ENCODE results near the gene C1orf35. TPM values are rescaled to one million over a fixed set of nuclear protein-coding genes. Genes with fewer than 3 reads are reported as not detected.

Gene C1orf35
- total and polyA plus RNA-seq, 2 of the 4 experiments (the other 2 are of a cell fraction) = 4.3 to 13.0 TPM

GRCh38 chr1:228095938-228096337 is 7.2 kb downstream of the C1orf35 start:
- ATAC-seq (ENCODE audit: low read depth) = no peak
- H2AK5ac ChIP-seq (ENCODE audit: low read depth, low read length) = no peak overlapping the region
- no peak overlapping the region for H3K9ac ChIP-seq (ENCODE audit: low read depth, low read length)
- no TSS peak for BruUV-seq (replicated peaks)
- H3K4ac ChIP-seq (ENCODE audit: low read depth, low read length) = no peak overlapping the region
- H3K23ac ChIP-seq (ENCODE audit: low read depth, low read length) = no peak overlapping the region
- H3K4me3 ChIP-seq (ENCODE audit: insufficient read depth, low read depth, low read length) = no peak overlapping the region
- POLR2A ChIA-PET (ENCODE audit: unreplicated experiment) = no interaction called here
- peaks cover 29% of the 10 kb centered on the region for H3K9me1 ChIP-seq (ENCODE audit: insufficient read depth, low read length)
- H2BK120ac ChIP-seq (ENCODE audit: low read depth, low read length) = no peak overlapping the region
- intact Hi-C loops (cut with micrococcal nuclease) = no loop called here
- H2AFZ ChIP-seq (replicated peaks; ENCODE audit: low read length, poor library complexity) = no peak overlapping the region
- H3K18ac ChIP-seq (ENCODE audit: low read depth, low read length) = no peak overlapping the region
- peaks cover 2% of the 10 kb centered on the region; the same call in 1 of the 2 replicates for H3K4me1 ChIP-seq (ENCODE audit: control insufficient read depth, insufficient read depth, low read length)
- peaks cover 57% of the 10 kb centered on the region for H3K36me3 ChIP-seq (ENCODE audit: control insufficient read depth, insufficient read depth, low read length)
- H4K8ac ChIP-seq (ENCODE audit: low read depth in 2 of 2, low read length in 2 of 2) = no peak overlapping the region
- dilution Hi-C loops (cut with HindIII; ENCODE audit: low sequenced_read_pairs, unreplicated experiment) = no loop called here
- H4K91ac ChIP-seq (ENCODE audit: insufficient read depth, low read depth, low read length) = no peak overlapping the region
- H4K5ac ChIP-seq (ENCODE audit: low read depth, low read length) = no peak overlapping the region
- no peak overlapping the region for H3K27ac ChIP-seq (ENCODE audit: insufficient read depth, low read length)
- no peaks in the 10 kb centered on the region for H3K27me3 ChIP-seq (ENCODE audit: control insufficient read depth, insufficient read depth, low read length)
- no peak overlapping the region for H2BK15ac ChIP-seq (ENCODE audit: low read depth, low read length)
- H3K14ac ChIP-seq (replicated peaks; ENCODE audit: low read depth, low read length) = no peak overlapping the region
- in situ Hi-C loops (cut with MboI; ENCODE audit: low sequenced_read_pairs) = no loop called here
- peaks cover 100% of the 10 kb centered on the region for H4K20me1 ChIP-seq (ENCODE audit: insufficient read depth, low read length)
- DNase-seq = no peak
- no peak overlapping the region for H2BK20ac ChIP-seq (ENCODE audit: low read depth, low read length)
- H3K4me2 ChIP-seq (ENCODE audit: low read depth, low read length) = no peak overlapping the region
- no peak for TF ChIP-seq FOS (IDR thresholded peaks at IDR 0.05; ENCODE audit: low read depth, low read length)
- no peak for TF ChIP-seq MAZ (IDR thresholded peaks at IDR 0.05; ENCODE audit: borderline replicate concordance, low read depth, low read length)
- no peak for TF ChIP-seq RCOR1 (IDR thresholded peaks at IDR 0.05; ENCODE audit: insufficient replicate concordance, low read length)
- no peak for TF ChIP-seq CTCF (conservative IDR thresholded peaks at IDR 0.05; ENCODE audit: low read depth, low read length)
- no peak for TF ChIP-seq NFE2L2 (IDR thresholded peaks at IDR 0.05; ENCODE audit: low read depth, low read length)
- TF ChIP-seq SMC3 (IDR thresholded peaks at IDR 0.05; ENCODE audit: low read depth, low read length) = no peak
- TF ChIP-seq MAFK (IDR thresholded peaks at IDR 0.05; ENCODE audit: low read depth, low read length) = no peak
- H2AK9ac ChIP-seq (replicated peaks; ENCODE audit: low read depth, low read length, poor library complexity) = no peak overlapping the region
- H3K56ac ChIP-seq (ENCODE audit: extremely low read depth, insufficient read depth, low read length) = no peak overlapping the region
- 95% methylated on average over 3 of the region's 8 CpGs; no CpG with 5 or more reads in 1 of the 2 experiments for WGBS, 2 experiments (ENCODE audit: extremely low coverage in 2 of 2, insufficient read length in 1 of 2)
- CTCF ChIA-PET = no interaction called here
- H3K9me3 ChIP-seq (ENCODE audit: control insufficient read depth, insufficient read depth, low read length) = peaks cover 9% of the 10 kb centered on the region; the same call in 1 of the 2 replicates
- H2BK5ac ChIP-seq (ENCODE audit: low read depth, low read length, poor library complexity, severe bottlenecking) = no peak overlapping the region
- H3K79me1 ChIP-seq (ENCODE audit: low read depth in 1 of 2, low read length in 2 of 2) = peaks cover 0 to 59% of the 10 kb centered on the region in 2 experiments; a peak in 3 of 4 replicates

All from IMR-90 (cell line).